Natural killer cell (primary cell): ENCODE measurements around the gene C2CD2. TPM values are rescaled to one million over a fixed set of nuclear protein-coding genes. Genes with fewer than 3 reads are reported as not detected.

Experiments
- ATAC-seq, 3 donors: fragments of 150-1000 bp in 2 of 3; fragments of 200-7000 bp in 1 of 3; cut with Tn5 transposase; 1 replicate in 1 of 3; 2 replicates in 2 of 3; pipeline ENCODE4 v1.10.0; 2021; ENCODE audit warnings: mild to moderate bottlenecking in 2 of 3, moderate library complexity in 2 of 3
- DNase-seq, 2 donors: peaks; one replicate each; pipeline versions ENCODE4 v3.0.0 to v3.0.0-alpha.2; 2013 to 2021; ENCODE audit warnings: mixed read lengths in 1 of 2
- H3K27ac ChIP-seq: one replicate; pipeline ENCODE4 v1.5.1; 2013; ENCODE audit warnings: mild to moderate bottlenecking, low read length
- H3K27me3 ChIP-seq: one replicate; pipeline ENCODE4 v1.6.1; 2013; ENCODE audit warnings: low read length; ENCODE audit not compliant: control insufficient read depth, insufficient read depth
- H3K36me3 ChIP-seq: one replicate; pipeline ENCODE4 v1.6.1; 2013; ENCODE audit warnings: low read length; ENCODE audit not compliant: control insufficient read depth, insufficient read depth
- H3K4me1 ChIP-seq: one replicate; pipeline ENCODE4 v1.6.1; 2013; ENCODE audit warnings: low read length; ENCODE audit not compliant: control insufficient read depth, insufficient read depth
- H3K4me3 ChIP-seq: one replicate; pipeline ENCODE4 v1.5.1; 2013; ENCODE audit warnings: low read length
- H3K9me3 ChIP-seq: one replicate; pipeline ENCODE4 v1.6.1; 2013; ENCODE audit warnings: low read length; ENCODE audit not compliant: control insufficient read depth, insufficient read depth
- H3K27ac Mint-ChIP-seq, 2 donors: one replicate each; pipeline ENCODE4 v1.8.0; 2022; ENCODE audit warnings: mild to moderate bottlenecking in 2 of 2, mixed read lengths in 2 of 2, moderate library complexity in 1 of 2
- H3K27me3 Mint-ChIP-seq, 2 donors: one replicate each; pipeline ENCODE4 v1.8.0; 2022; ENCODE audit warnings: low read depth in 2 of 2, mixed read lengths in 2 of 2
- H3K36me3 Mint-ChIP-seq: one replicate; pipeline ENCODE4 v1.8.0; 2022; ENCODE audit warnings: mixed read lengths
- H3K4me1 Mint-ChIP-seq, 2 donors: one replicate each; pipeline ENCODE4 v1.8.0; 2022; ENCODE audit warnings: mixed read lengths in 2 of 2
- H3K4me3 Mint-ChIP-seq: one replicate; pipeline ENCODE4 v1.8.0; 2022; ENCODE audit warnings: mild to moderate bottlenecking, moderate library complexity, mixed read lengths
- H3K9me3 Mint-ChIP-seq, 2 donors: one replicate each; pipeline ENCODE4 v1.8.0; 2022; ENCODE audit warnings: mixed read lengths in 2 of 2
- CTCF ChIP-seq: fragments of 200-600 bp; IDR thresholded peaks from one replicate; pipeline ENCODE4 v1.8.0; 2022; ENCODE audit warnings: antibody characterized with exemption
- WGBS: methylation state at CpG from one replicate; pipeline ENCODE4 v1.1.7; 2013; ENCODE audit warnings: missing lambda C conversion rate; ENCODE audit not compliant: insufficient coverage; 5-methylcytosine and 5-hydroxymethylcytosine counted together
- intact Hi-C: fragments of 100-400 bp; cut with micrococcal nuclease; formaldehyde crosslinking; loops from one replicate; pipeline ENCODE4 v1.14.2; 2022
- total RNA-seq, 4 donors: library from RNA; stranded (reverse); fragments of 120-200 nt in 1 of 4; gene quantifications; one replicate each; pipeline versions ENCODE4 v1.2.3 to v1.2.4, GENCODE V29; 2013 to 2022

Gene C2CD2
- total RNA-seq, 3 donors from 2014 or later (not counting 1 experiment from before 2014, with no cell fraction given), result 2.1 to 10.1 (median 8.9) TPM

- Histone ChIP-seq H3K4me3 (no peak overlapping the region), H3K9me3 (no peaks in the 10 kb centered on the region), H3K4me1 (peaks cover 25% of the 10 kb centered on the region), H3K36me3 (no peaks in the 10 kb centered on the region), H3K27ac (no peak overlapping the region), H3K27me3 (peaks cover 3% of the 10 kb centered on the region)
- no peak overlapping the region for H3K27ac Mint-ChIP-seq
- intact Hi-C loops, result no loop called here
- no peak for ATAC-seq
- peaks cover 25 to 26% of the 10 kb centered on the region in 2 donors for H3K27me3 Mint-ChIP-seq
- no peak for DNase-seq
- no peaks in the 10 kb centered on the region for H3K36me3 Mint-ChIP-seq
- H3K4me3 Mint-ChIP-seq, result peak overlapping the region; percentile 17
- WGBS, result 28% methylated on average over 15 of the region's 18 CpGs
- no peaks in the 10 kb centered on the region for H3K9me3 Mint-ChIP-seq
- peaks cover 17 to 19% of the 10 kb centered on the region in 2 donors for H3K4me1 Mint-ChIP-seq
- TF ChIP-seq CTCF, result no peak
Measured at GRCh38 chr21:41933313-41934079, 20.3 kb downstream of the C2CD2 start.

- Histone ChIP-seq H3K27me3 (peaks cover 3% of the 10 kb centered on the region), H3K27ac (no peak overlapping the region), H3K9me3 (no peaks in the 10 kb centered on the region), H3K4me1 (peaks cover 33% of the 10 kb centered on the region), H3K36me3 (no peaks in the 10 kb centered on the region), H3K4me3 (no peak overlapping the region)
- peaks cover 24 to 25% of the 10 kb centered on the region in 2 donors for H3K27me3 Mint-ChIP-seq
- DNase-seq (no peak), ATAC-seq (no peak)
- no peaks in the 10 kb centered on the region for H3K36me3 Mint-ChIP-seq
- no peak for TF ChIP-seq CTCF
- 49% methylated on average over 18 of the region's 18 CpGs for WGBS
- no peak overlapping the region for H3K27ac Mint-ChIP-seq
- intact Hi-C loops, result no loop called here
- no peaks in the 10 kb centered on the region for H3K9me3 Mint-ChIP-seq
- H3K4me3 Mint-ChIP-seq, result peak overlapping the region; percentile 17
- peaks cover 25 to 26% of the 10 kb centered on the region in 2 donors for H3K4me1 Mint-ChIP-seq
Measured at GRCh38 chr21:41932576-41933312, 21.1 kb downstream of the C2CD2 start.

- no peak overlapping the region for H3K27ac Mint-ChIP-seq
- H3K4me1 ChIP-seq, result peaks cover 38% of the 10 kb centered on the region
- no peak for DNase-seq
Measured at GRCh38 chr21:41932191-41932575, 21.6 kb downstream of the C2CD2 start.

More at GRCh38 chr21:41932191-41932575, 21.6 kb downstream of the C2CD2 start:
- 69% methylated on average over 12 of the region's 13 CpGs for WGBS
- intact Hi-C loops, result no loop called here
- Mint-ChIP-seq H3K4me1 (peaks cover 26 to 29% of the 10 kb centered on the region in 2 donors), H3K4me3 (no peak overlapping the region), H3K36me3 (no peaks in the 10 kb centered on the region), H3K9me3 (no peaks in the 10 kb centered on the region), H3K27me3 (peaks cover 20 to 24% of the 10 kb centered on the region in 2 donors)
- Histone ChIP-seq H3K9me3 (no peaks in the 10 kb centered on the region), H3K27me3 (peaks cover 3% of the 10 kb centered on the region), H3K4me3 (no peak overlapping the region), H3K36me3 (no peaks in the 10 kb centered on the region), H3K27ac (no peak overlapping the region)
- ATAC-seq, result peak in 1 of 3 donors; percentile 12
- TF ChIP-seq CTCF, result no peak
